ENCODE results near the gene DNAJB8.

The DNAJB8 gene

DNA sequence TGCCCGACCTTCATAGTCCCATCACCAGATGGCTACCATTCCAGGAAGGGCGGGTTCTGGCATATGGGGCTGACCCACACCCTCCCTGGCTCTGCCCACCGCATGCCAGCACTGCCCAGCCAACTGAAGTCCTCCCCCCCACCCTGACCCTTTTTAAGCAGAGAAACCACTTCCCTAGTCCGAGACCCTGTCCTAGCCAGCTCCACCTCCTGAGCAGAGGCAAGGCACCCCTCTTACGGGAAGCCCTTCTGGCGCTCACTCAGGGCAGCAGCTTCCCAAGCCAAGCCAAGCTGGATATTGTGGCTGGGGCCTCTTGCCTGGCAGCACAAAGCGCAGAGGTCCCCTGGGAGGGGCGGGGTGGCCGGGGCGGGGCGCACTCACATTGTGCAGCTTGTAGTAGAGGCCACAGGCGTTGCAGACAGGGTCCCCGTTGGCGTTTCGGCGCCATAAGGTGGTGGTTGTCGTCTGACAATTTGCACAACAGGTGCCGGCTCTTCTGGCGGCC, 14.8 kb upstream of the DNAJB8 start:
- H3K27me3 ChIP-seq (replicated peaks in 2 of 5; ENCODE audit: control insufficient read depth in 4 of 5, insufficient read depth in 5 of 5, low read length in 4 of 5) = no peaks in the 10 kb centered on the region
- ChIA-PET CTCF (interaction anchor here (0.6 to 6.7 kb wide), 13 partner anchors 8 to 126 kb away, joined by 3 to 34 read pairs (median 6); no protein-coding TSS in a partner anchor), POLR2A (interaction anchor here (0.6 to 2.4 kb wide), 2 partner anchors 11 to 19 kb away, joined by 4 to 15 read pairs; partner anchors contain the start of gene GATA2)
- WGBS (ENCODE audit: insufficient coverage) = 61% methylated on average over 17 of the region's 19 CpGs
- H3K4me1 ChIP-seq (ENCODE audit: control extremely low read depth in 1 of 4, control insufficient read depth in 4 of 4, insufficient read depth in 4 of 4, low read length in 3 of 4) = peaks cover 6 to 75% (median 65%) of the 10 kb centered on the region in 4 experiments
- peaks cover 6 to 63% (median 46%) of the 10 kb centered on the region in 4 experiments for H3K36me3 ChIP-seq (ENCODE audit: control insufficient read depth in 4 of 4, insufficient read depth in 4 of 4, low read length in 3 of 4)
- H3K9me3 ChIP-seq (ENCODE audit: control extremely low read depth in 1 of 5, control insufficient read depth in 4 of 5, insufficient read depth in 2 of 5, low read depth in 1 of 5, low read length in 4 of 5) = no peaks in the 10 kb centered on the region
- DNase-seq = peak in 1 of 3 donors; percentile 40
- peak overlapping the region in 2 of 7 experiments; percentile 4 to 11 for H3K4me3 ChIP-seq (ENCODE audit: control insufficient read depth in 1 of 7, extremely low read depth in 1 of 7, insufficient read depth in 4 of 7, low read depth in 2 of 7, low read length in 6 of 7)
- peak overlapping the region in 1 of 2 experiments; percentile 93 for H3K27ac ChIP-seq (ENCODE audit: insufficient read depth in 1 of 2, low read depth in 1 of 2, low read length in 2 of 2, poor library complexity in 1 of 2, severe bottlenecking in 2 of 2)

DNA sequence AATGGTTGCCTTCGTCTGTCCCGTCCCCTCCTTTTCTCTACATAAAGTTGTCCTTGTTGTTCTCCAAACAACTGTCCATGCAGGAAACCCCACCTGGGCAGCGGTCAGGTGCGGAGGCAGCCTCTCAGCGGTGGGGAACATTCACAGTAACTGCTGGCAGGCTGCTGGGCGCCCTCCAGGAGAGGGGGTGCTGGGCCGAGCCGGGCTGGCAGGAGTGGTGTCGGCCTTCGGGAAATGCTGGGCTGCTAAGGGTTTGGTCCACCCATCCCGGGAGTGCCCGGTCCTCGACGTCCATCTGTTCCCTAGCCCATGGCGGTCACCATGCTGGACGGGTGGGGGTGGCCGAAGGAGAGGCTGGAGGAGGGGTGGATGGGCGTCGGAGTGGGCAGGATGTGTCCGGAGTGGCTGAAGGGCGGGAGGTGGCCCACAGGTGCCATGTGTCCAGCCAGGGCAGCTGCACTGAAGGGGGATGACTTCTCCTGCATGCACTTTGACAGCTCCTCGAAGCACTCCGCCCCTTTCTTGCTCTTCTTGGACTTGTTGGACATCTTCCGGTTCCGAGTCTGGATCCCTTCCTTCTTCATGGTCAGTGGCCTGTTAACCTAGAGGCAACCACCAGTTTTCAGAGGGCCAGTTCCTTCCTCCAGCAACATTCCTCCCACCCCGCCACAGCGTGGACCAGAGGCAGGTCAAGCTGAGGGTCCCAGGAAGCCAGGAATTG, 14.2 kb upstream of the DNAJB8 start:
- Histone ChIP-seq H3K9me3 (ENCODE audit: control extremely low read depth in 1 of 5, control insufficient read depth in 4 of 5, insufficient read depth in 2 of 5, low read depth in 1 of 5, low read length in 4 of 5) (no peaks in the 10 kb centered on the region), H3K4me1 (ENCODE audit: control extremely low read depth in 1 of 4, control insufficient read depth in 4 of 4, insufficient read depth in 4 of 4, low read length in 3 of 4) (peaks cover 6 to 76% (median 64%) of the 10 kb centered on the region in 4 experiments), H3K36me3 (ENCODE audit: control insufficient read depth in 4 of 4, insufficient read depth in 4 of 4, low read length in 3 of 4) (peaks cover 6 to 57% (median 40%) of the 10 kb centered on the region in 4 experiments), H3K27ac (ENCODE audit: insufficient read depth in 1 of 2, low read depth in 1 of 2, low read length in 2 of 2, poor library complexity in 1 of 2, severe bottlenecking in 2 of 2) (peak overlapping the region in 1 of 2 experiments; percentile 93), H3K27me3 (replicated peaks in 2 of 5; ENCODE audit: control insufficient read depth in 4 of 5, insufficient read depth in 5 of 5, low read length in 4 of 5) (no peaks in the 10 kb centered on the region), H3K4me3 (ENCODE audit: control insufficient read depth in 1 of 7, extremely low read depth in 1 of 7, insufficient read depth in 4 of 7, low read depth in 2 of 7, low read length in 6 of 7) (peak overlapping the region in 2 of 7 experiments; percentile 4 to 11)
- ChIA-PET CTCF (interaction anchor here (1.9 to 4.6 kb wide), 7 partner anchors 8 to 54 kb away, joined by 5 to 33 read pairs (median 7); no protein-coding TSS in a partner anchor), POLR2A (interaction anchor here (0.6 kb wide), 1 partner anchor 19 kb away, joined by 4 read pairs; no protein-coding TSS in a partner anchor)
- no peak for DNase-seq
- WGBS (ENCODE audit: insufficient coverage) = 90% methylated on average over 25 of the region's 27 CpGs

DNA sequence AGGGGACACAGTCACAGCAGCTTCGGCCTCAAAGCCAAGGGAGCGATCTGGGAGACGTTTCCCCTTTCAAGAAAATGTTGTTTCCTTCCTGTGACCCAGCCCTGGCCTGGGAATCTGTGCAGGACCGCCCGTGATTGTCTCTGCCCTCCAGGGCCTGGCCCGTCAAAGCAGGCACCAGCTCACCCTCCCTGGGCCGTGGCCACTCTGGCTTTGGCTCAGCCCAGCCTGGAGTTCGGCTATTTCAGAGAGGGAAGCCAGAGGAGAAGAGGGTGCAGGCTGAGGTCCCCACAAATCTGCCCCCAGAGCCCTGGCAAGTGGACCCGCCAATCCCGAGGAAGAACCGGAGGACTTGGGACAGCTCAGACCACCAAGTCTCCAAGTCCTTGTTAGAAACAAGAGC, 13.6 kb upstream of the DNAJB8 start:
- peaks cover 6 to 51% (median 35%) of the 10 kb centered on the region in 4 experiments for H3K36me3 ChIP-seq (ENCODE audit: control insufficient read depth in 4 of 4, insufficient read depth in 4 of 4, low read length in 3 of 4)
- no peak overlapping the region for H3K4me3 ChIP-seq (ENCODE audit: control insufficient read depth in 1 of 7, extremely low read depth in 1 of 7, insufficient read depth in 4 of 7, low read depth in 2 of 7, low read length in 6 of 7)
- 49% methylated on average over 4 of the region's 11 CpGs for WGBS (ENCODE audit: insufficient coverage)
- peak overlapping the region in 1 of 2 experiments; percentile 67 for H3K27ac ChIP-seq (ENCODE audit: insufficient read depth in 1 of 2, low read depth in 1 of 2, low read length in 2 of 2, poor library complexity in 1 of 2, severe bottlenecking in 2 of 2)
- no peak for DNase-seq
- CTCF ChIA-PET = interaction anchor here (0.9 to 4.6 kb wide), 5 partner anchors 9 to 126 kb away, joined by 3 to 33 read pairs (median 5); no protein-coding TSS in a partner anchor
- peaks cover 6 to 70% (median 58%) of the 10 kb centered on the region in 4 experiments for H3K4me1 ChIP-seq (ENCODE audit: control extremely low read depth in 1 of 4, control insufficient read depth in 4 of 4, insufficient read depth in 4 of 4, low read length in 3 of 4)
- no peaks in the 10 kb centered on the region for H3K27me3 ChIP-seq (replicated peaks in 2 of 5; ENCODE audit: control insufficient read depth in 4 of 5, insufficient read depth in 5 of 5, low read length in 4 of 5)
- H3K9me3 ChIP-seq (ENCODE audit: control extremely low read depth in 1 of 5, control insufficient read depth in 4 of 5, insufficient read depth in 2 of 5, low read depth in 1 of 5, low read length in 4 of 5) = no peaks in the 10 kb centered on the region
- POLR2A ChIA-PET = no interaction called here

DNA sequence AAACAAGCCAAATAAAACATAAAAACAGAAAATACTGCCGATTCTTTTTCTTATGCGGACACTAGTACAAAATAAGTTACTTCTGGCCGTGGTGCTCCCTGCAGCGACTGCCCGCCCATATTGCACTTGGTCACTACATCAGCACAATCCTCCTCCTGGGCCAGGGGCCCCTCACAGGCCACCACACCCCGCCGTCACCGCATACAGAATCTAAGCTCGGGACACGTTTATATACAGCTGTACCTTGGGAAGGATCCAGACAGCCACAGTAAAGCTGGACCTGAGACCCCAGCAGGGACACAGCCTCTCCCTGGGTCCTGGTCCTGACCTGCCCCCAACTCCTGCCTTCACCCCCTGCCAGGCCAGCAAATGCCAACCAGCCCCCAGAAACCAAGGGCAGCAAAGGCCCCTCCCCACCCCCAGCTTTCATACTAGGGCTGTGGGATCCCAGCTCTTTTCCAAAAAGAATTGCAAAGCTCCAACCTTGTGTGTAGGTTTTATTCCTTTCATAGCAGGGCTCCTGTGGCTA, 12.9 kb upstream of the DNAJB8 start:
- Histone ChIP-seq H3K4me1 (ENCODE audit: control extremely low read depth in 1 of 4, control insufficient read depth in 4 of 4, insufficient read depth in 4 of 4, low read length in 3 of 4) (peaks cover 2 to 64% (median 52%) of the 10 kb centered on the region in 4 experiments), H3K36me3 (ENCODE audit: control insufficient read depth in 4 of 4, insufficient read depth in 4 of 4, low read length in 3 of 4) (peaks cover 6 to 45% (median 34%) of the 10 kb centered on the region in 4 experiments), H3K4me3 (ENCODE audit: control insufficient read depth in 1 of 7, extremely low read depth in 1 of 7, insufficient read depth in 4 of 7, low read depth in 2 of 7, low read length in 6 of 7) (no peak overlapping the region), H3K27me3 (replicated peaks in 2 of 5; ENCODE audit: control insufficient read depth in 4 of 5, insufficient read depth in 5 of 5, low read length in 4 of 5) (no peaks in the 10 kb centered on the region), H3K27ac (ENCODE audit: insufficient read depth in 1 of 2, low read depth in 1 of 2, low read length in 2 of 2, poor library complexity in 1 of 2, severe bottlenecking in 2 of 2) (peak overlapping the region in 1 of 2 experiments; percentile 67), H3K9me3 (ENCODE audit: control extremely low read depth in 1 of 5, control insufficient read depth in 4 of 5, insufficient read depth in 2 of 5, low read depth in 1 of 5, low read length in 4 of 5) (no peaks in the 10 kb centered on the region)
- POLR2A ChIA-PET = no interaction called here
- 92% methylated on average over 5 of the region's 10 CpGs for WGBS (ENCODE audit: insufficient coverage)
- CTCF ChIA-PET = interaction anchor here (0.9 to 1.7 kb wide), 3 partner anchors 10 to 127 kb away, joined by 3 to 5 read pairs (median 4); no protein-coding TSS in a partner anchor
- DNase-seq = no peak

DNA sequence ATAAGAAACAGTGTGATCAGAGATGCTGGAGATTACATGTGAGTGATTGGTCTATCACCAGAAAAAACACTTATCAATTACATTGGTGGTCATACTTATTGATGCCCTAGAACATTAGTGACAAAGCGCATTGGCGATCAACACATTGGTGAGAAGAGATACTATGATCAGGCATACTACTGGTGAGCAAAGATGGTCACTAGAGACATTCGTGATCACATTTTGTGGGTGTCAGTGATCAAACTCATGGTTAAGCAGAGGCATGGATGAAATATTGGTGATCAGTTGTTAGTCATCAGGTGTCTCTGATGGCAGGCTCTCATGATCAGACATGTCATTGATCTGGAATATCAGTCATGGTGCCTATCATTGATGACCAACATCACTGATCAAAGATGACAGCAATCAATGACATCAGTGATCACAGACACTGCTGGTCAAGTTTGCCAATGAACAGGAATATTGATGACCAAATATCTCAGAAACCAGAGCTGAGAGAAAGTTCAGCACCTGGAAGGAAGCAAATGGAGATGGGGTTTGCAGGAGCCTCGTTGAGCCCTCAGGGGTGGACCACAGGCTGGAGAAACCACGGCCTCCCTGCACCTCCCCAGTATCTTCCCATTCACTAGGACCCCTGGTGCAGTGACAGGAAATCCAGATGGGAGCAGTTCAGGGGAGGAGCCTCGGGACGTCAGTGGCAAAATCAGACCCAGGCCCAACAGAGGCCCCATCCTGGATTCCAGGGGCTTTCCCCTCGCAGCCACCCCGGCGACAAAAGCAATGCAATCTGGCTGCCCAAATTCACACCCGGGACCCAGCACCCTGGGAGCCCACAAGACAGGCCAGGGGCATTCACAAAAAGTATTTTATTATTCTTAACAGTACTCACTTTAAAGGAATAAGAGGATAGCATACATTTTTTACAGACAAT, 12.2 kb upstream of the DNAJB8 start:
- POLR2A ChIA-PET = no interaction called here
- H3K4me3 ChIP-seq (ENCODE audit: control insufficient read depth in 1 of 7, extremely low read depth in 1 of 7, insufficient read depth in 4 of 7, low read depth in 2 of 7, low read length in 6 of 7) = no peak overlapping the region
- CTCF ChIA-PET = interaction anchor here (1.0 to 1.7 kb wide), 2 partner anchors 11 to 52 kb away, joined by 3 to 5 read pairs; no protein-coding TSS in a partner anchor
- no peaks in the 10 kb centered on the region for H3K9me3 ChIP-seq (ENCODE audit: control extremely low read depth in 1 of 5, control insufficient read depth in 4 of 5, insufficient read depth in 2 of 5, low read depth in 1 of 5, low read length in 4 of 5)
- 56% methylated on average over 6 of the region's 11 CpGs for WGBS (ENCODE audit: insufficient coverage)
- H3K36me3 ChIP-seq (ENCODE audit: control insufficient read depth in 4 of 4, insufficient read depth in 4 of 4, low read length in 3 of 4) = peaks cover 6 to 41% (median 34%) of the 10 kb centered on the region in 4 experiments
- H3K27me3 ChIP-seq (replicated peaks in 2 of 5; ENCODE audit: control insufficient read depth in 4 of 5, insufficient read depth in 5 of 5, low read length in 4 of 5) = no peaks in the 10 kb centered on the region
- peaks cover 2 to 57% (median 45%) of the 10 kb centered on the region in 4 experiments for H3K4me1 ChIP-seq (ENCODE audit: control extremely low read depth in 1 of 4, control insufficient read depth in 4 of 4, insufficient read depth in 4 of 4, low read length in 3 of 4)
- no peak overlapping the region for H3K27ac ChIP-seq (ENCODE audit: insufficient read depth in 1 of 2, low read depth in 1 of 2, low read length in 2 of 2, poor library complexity in 1 of 2, severe bottlenecking in 2 of 2)
- DNase-seq = no peak

DNA sequence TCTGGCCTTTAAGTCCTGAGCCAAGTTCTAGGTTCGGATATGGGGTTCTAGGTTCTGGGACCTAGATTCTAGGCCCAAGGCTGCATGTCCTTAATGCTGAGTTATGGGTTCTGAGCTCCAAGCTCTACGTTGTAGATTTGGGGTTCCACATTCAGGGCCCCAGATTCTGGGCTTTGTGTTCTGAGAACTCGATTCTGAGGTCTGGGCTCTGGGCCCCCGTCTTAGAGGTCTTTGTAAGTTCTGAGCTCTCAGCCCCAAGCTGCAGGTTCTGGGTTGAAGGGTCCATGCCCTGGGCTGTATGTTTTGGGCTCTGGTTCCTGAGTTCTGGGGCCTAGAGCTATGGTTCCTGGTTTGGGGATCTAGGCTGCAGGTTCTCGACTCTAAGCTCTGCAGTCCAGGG, 10.0 kb upstream of the DNAJB8 start:
- no peaks in the 10 kb centered on the region for H3K27me3 ChIP-seq (replicated peaks in 2 of 5; ENCODE audit: control insufficient read depth in 4 of 5, insufficient read depth in 5 of 5, low read length in 4 of 5)

More for the DNA sequence above, 10.0 kb upstream of the DNAJB8 start:
- no peak overlapping the region for H3K27ac ChIP-seq (ENCODE audit: insufficient read depth in 1 of 2, low read depth in 1 of 2, low read length in 2 of 2, poor library complexity in 1 of 2, severe bottlenecking in 2 of 2)
- no peaks in the 10 kb centered on the region for H3K9me3 ChIP-seq (ENCODE audit: control extremely low read depth in 1 of 5, control insufficient read depth in 4 of 5, insufficient read depth in 2 of 5, low read depth in 1 of 5, low read length in 4 of 5)
- POLR2A ChIA-PET = interaction anchor here (0.5 to 0.9 kb wide), 2 partner anchors 12 to 15 kb away, joined by 3 read pairs; no protein-coding TSS in a partner anchor
- peaks cover 0 to 37% (median 24%) of the 10 kb centered on the region in 4 experiments for H3K4me1 ChIP-seq (ENCODE audit: control extremely low read depth in 1 of 4, control insufficient read depth in 4 of 4, insufficient read depth in 4 of 4, low read length in 3 of 4)
- peak overlapping the region in 1 of 7 experiments; percentile 19 for H3K4me3 ChIP-seq (ENCODE audit: control insufficient read depth in 1 of 7, extremely low read depth in 1 of 7, insufficient read depth in 4 of 7, low read depth in 2 of 7, low read length in 6 of 7)
- 64% methylated on average over 5 of the region's 5 CpGs for WGBS (ENCODE audit: insufficient coverage)
- CTCF ChIA-PET = interaction anchor here (0.9 to 2.5 kb wide), 10 partner anchors 8 to 104 kb away, joined by 3 to 13 read pairs (median 4); no protein-coding TSS in a partner anchor
- H3K36me3 ChIP-seq (ENCODE audit: control insufficient read depth in 4 of 4, insufficient read depth in 4 of 4, low read length in 3 of 4) = peaks cover 6 to 33% (median 30%) of the 10 kb centered on the region in 4 experiments
- DNase-seq = no peak

All from common myeloid progenitor, CD34-positive (primary cell).